CD4-positive, alpha-beta T cell (primary cell): Measurements from ENCODE around the gene RASSF9. TPM values are rescaled to one million over a fixed set of nuclear protein-coding genes. Genes with fewer than 3 reads are reported as not detected.

ENCODE experiments used
- ATAC-seq: fragments of 200-7000 bp; cut with Tn5 transposase; one replicate; pipeline ENCODE4 v1.10.0; 2022; ENCODE audit warnings: mild to moderate bottlenecking; ENCODE audit not compliant: poor library complexity
- CTCF ChIA-PET: fragments of 350-600 bp; sonication (Branson Sonifier 250); formaldehyde crosslinking; loops from one replicate; lab custom pipeline; 2021; ENCODE audit warnings: antibody characterized with exemption, inconsistent platforms; lab: Charles Lee
- POLR2A ChIA-PET: fragments of 350-600 bp; sonication (Branson Sonifier 250); formaldehyde crosslinking; loops from one replicate; lab custom pipeline; 2021; ENCODE audit warnings: antibody characterized with exemption, inconsistent platforms; lab: Charles Lee
- DNase-seq, 14 experiments: peaks; one replicate each; pipeline ENCODE4 v3.0.0-alpha.2; 2013 to 2020; ENCODE audit warnings: mixed read lengths in 2 of 14
- H3K27ac ChIP-seq, 2 donors: one replicate each; pipeline versions ENCODE4 v1.5.1 to v1.7.0; 2013; ENCODE audit warnings: low read length in 2 of 2, low read depth in 1 of 2, mild to moderate bottlenecking in 1 of 2
- H3K27me3 ChIP-seq, 2 experiments: 1 replicate in 1 of 2; 2 replicates in 1 of 2; pipeline versions ENCODE4 v1.6.1 to v1.7.0; 2013; ENCODE audit warnings: low read length in 2 of 2, control low read depth in 1 of 2, mild to moderate bottlenecking in 1 of 2, moderate library complexity in 1 of 2; ENCODE audit not compliant: insufficient read depth in 2 of 2, control insufficient read depth in 1 of 2
- H3K36me3 ChIP-seq: one replicate; pipeline ENCODE4 v1.6.1; 2013; ENCODE audit warnings: low read length, control low read depth; ENCODE audit not compliant: insufficient read depth
- H3K4me1 ChIP-seq: one replicate; pipeline ENCODE4 v1.6.1; 2013; ENCODE audit warnings: low read length, control low read depth; ENCODE audit not compliant: insufficient read depth
- H3K4me3 ChIP-seq: one replicate; pipeline ENCODE4 v1.5.1; 2013; ENCODE audit warnings: mild to moderate bottlenecking, low read length, moderate library complexity
- H3K9me3 ChIP-seq, 2 experiments: 1 replicate in 1 of 2; 2 replicates in 1 of 2; pipeline versions ENCODE4 v1.6.1 to v1.7.0; 2013; ENCODE audit warnings: low read length in 2 of 2, mild to moderate bottlenecking in 2 of 2, control low read depth in 1 of 2, moderate library complexity in 1 of 2; ENCODE audit not compliant: control insufficient read depth in 1 of 2, insufficient read depth in 1 of 2
- H3K27ac Mint-ChIP-seq: one replicate; pipeline ENCODE4 v1.8.0; 2020; ENCODE audit warnings: mixed read lengths
- H3K27me3 Mint-ChIP-seq: one replicate; pipeline ENCODE4 v1.8.0; 2021; ENCODE audit warnings: mixed read lengths
- H3K36me3 Mint-ChIP-seq: one replicate; pipeline ENCODE4 v1.8.0; 2021; ENCODE audit warnings: low read depth, mixed read lengths
- H3K4me1 Mint-ChIP-seq: one replicate; pipeline ENCODE4 v1.8.0; 2021; ENCODE audit warnings: low read depth, mixed read lengths
- H3K4me3 Mint-ChIP-seq: one replicate; pipeline ENCODE4 v1.8.0; 2020; ENCODE audit warnings: mild to moderate bottlenecking, mixed read lengths
- H3K9me3 Mint-ChIP-seq: one replicate; pipeline ENCODE4 v1.8.0; 2020; ENCODE audit warnings: mixed read lengths
- intact Hi-C, 2 experiments: fragments of 100-400 bp; cut with DNase I in 1 of 2; cut with micrococcal nuclease in 1 of 2; formaldehyde crosslinking; loops; one replicate each; pipeline versions ENCODE4 v1.15.1 to v1.9.0; 2023 to 2025; cut with DNase I, micrococcal nuclease
- total RNA-seq, 174 experiments: library from RNA in 2 of 174; stranded (reverse) in 2 of 174; gene quantifications; one replicate each; pipeline ENCODE4 v1.2.3 and lab custom pipeline; 2021 to 2026
- TF ChIP-seq, protein P1 (sequence below): fragments of 200-600 bp; IDR thresholded peaks from one replicate; pipeline ENCODE4 v1.8.0; 2022; ENCODE audit warnings: antibody characterized with exemption, mild to moderate bottlenecking

Gene RASSF9
- total RNA-seq, 2 experiments from 2014 or later = not detected

DNA sequence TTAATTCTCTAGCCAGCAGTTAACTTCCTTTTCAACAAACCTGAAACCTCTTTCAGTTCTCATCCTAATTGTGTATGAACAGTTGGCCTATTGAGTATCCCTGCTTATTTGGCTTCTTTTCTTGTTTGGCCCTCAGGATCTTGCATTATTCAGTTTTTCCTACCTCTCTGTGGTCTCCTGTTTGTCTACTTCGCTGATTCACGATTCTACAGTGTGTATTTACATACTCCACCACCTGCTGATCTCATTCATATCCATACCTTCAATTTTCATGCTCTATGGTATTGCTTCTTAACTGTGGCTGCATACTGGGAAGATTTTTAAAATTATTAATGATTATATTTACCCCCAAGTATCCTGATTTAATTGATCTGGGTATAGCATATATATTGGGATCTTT, 56.4 kb downstream of the RASSF9 start:
- CTCF ChIA-PET = no interaction called here
- Histone ChIP-seq H3K4me1 (no peaks in the 10 kb centered on the region), H3K9me3 (peaks cover 0 to under 1% of the 10 kb centered on the region in 2 experiments)

DNA sequence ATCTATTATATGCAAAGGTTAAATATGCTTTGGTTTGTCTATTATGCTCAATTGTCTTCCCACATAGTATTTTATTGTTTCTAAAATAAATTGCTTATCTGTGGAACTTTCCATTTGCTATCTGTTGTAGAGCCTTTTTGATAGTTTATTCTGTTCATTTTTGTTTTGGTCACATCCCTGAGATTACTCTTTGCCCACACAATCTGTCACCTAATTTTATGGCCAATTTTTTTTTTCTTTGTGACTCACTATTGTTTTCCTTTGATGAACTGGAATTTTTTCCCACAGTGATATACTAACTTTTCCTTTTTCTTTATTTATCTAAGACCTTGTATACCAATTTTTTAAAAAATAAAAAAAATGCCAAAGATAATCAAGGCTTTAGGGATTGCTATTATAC, 61.1 kb downstream of the RASSF9 start:
- Mint-ChIP-seq H3K27me3 (no peaks in the 10 kb centered on the region), H3K27ac (no peak overlapping the region), H3K9me3 (peaks cover 2% of the 10 kb centered on the region), H3K4me1 (no peaks in the 10 kb centered on the region), H3K36me3 (no peaks in the 10 kb centered on the region), H3K4me3 (no peak overlapping the region)
- ATAC-seq (no peak), DNase-seq (no peak)
- intact Hi-C loops = no loop called here
- TF ChIP-seq, protein P1, sequence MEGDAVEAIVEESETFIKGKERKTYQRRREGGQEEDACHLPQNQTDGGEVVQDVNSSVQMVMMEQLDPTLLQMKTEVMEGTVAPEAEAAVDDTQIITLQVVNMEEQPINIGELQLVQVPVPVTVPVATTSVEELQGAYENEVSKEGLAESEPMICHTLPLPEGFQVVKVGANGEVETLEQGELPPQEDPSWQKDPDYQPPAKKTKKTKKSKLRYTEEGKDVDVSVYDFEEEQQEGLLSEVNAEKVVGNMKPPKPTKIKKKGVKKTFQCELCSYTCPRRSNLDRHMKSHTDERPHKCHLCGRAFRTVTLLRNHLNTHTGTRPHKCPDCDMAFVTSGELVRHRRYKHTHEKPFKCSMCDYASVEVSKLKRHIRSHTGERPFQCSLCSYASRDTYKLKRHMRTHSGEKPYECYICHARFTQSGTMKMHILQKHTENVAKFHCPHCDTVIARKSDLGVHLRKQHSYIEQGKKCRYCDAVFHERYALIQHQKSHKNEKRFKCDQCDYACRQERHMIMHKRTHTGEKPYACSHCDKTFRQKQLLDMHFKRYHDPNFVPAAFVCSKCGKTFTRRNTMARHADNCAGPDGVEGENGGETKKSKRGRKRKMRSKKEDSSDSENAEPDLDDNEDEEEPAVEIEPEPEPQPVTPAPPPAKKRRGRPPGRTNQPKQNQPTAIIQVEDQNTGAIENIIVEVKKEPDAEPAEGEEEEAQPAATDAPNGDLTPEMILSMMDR = no peak
- no peak overlapping the region for H3K27ac ChIP-seq
- H3K27me3 ChIP-seq = no peaks in the 10 kb centered on the region
- ChIA-PET POLR2A (no interaction called here), CTCF (no interaction called here)
- no peak overlapping the region for H3K4me3 ChIP-seq
- H3K4me1 ChIP-seq = no peaks in the 10 kb centered on the region
- H3K9me3 ChIP-seq = peaks cover 0 to 6% of the 10 kb centered on the region in 2 experiments
- no peaks in the 10 kb centered on the region for H3K36me3 ChIP-seq

More for the DNA sequence above, 56.4 kb downstream of the RASSF9 start:
- no peaks in the 10 kb centered on the region for H3K4me1 Mint-ChIP-seq
- POLR2A ChIA-PET = no interaction called here
- TF ChIP-seq, protein P1 = no peak
- H3K4me3 ChIP-seq = no peak overlapping the region
- no peak overlapping the region for H3K27ac ChIP-seq
- DNase-seq (no peak), ATAC-seq (no peak)
- no peaks in the 10 kb centered on the region for H3K36me3 ChIP-seq
- H3K4me3 Mint-ChIP-seq = no peak overlapping the region
- H3K27me3 ChIP-seq = no peaks in the 10 kb centered on the region
- no peak overlapping the region for H3K27ac Mint-ChIP-seq
- H3K27me3 Mint-ChIP-seq = no peaks in the 10 kb centered on the region
- intact Hi-C loops = no loop called here
- H3K36me3 Mint-ChIP-seq = no peaks in the 10 kb centered on the region
- H3K9me3 Mint-ChIP-seq = no peaks in the 10 kb centered on the region

DNA sequence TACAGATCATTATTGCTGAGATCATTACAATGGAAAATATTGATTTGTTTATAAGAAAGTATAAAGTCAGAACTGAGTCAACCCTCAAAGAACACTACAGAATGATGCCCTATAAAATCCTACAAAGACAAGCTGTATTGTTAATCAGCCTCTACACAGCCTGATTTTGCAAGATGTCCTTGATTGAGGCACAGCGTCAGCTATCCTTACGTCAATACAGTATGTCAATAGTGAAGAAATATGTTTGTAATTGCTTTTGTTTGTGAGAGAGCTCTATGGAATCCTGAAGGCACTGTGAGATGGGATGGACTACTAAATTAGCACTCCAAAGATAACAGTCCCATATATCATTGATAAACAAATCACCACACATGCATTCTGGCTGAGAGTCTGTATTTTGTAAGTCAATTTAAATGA, 70.7 kb downstream of the RASSF9 start:
- intact Hi-C loops = no loop called here
- Histone ChIP-seq H3K4me1 (no peaks in the 10 kb centered on the region), H3K36me3 (no peaks in the 10 kb centered on the region), H3K27ac (no peak overlapping the region), H3K9me3 (peaks cover 0 to 3% of the 10 kb centered on the region in 2 experiments), H3K27me3 (no peaks in the 10 kb centered on the region), H3K4me3 (no peak overlapping the region)
- ATAC-seq (no peak), DNase-seq (no peak)
- Mint-ChIP-seq H3K4me1 (no peaks in the 10 kb centered on the region), H3K36me3 (no peaks in the 10 kb centered on the region), H3K27me3 (no peaks in the 10 kb centered on the region), H3K4me3 (no peak overlapping the region), H3K9me3 (peaks cover 2% of the 10 kb centered on the region), H3K27ac (no peak overlapping the region)
- TF ChIP-seq, protein P1 = no peak
- ChIA-PET CTCF (no interaction called here), POLR2A (no interaction called here)
